Erythroblast (primary cell): ENCODE results near the gene CYP4Z1.

Experiments used
- GATA1 ChIP-seq: IDR thresholded peaks from 2 replicates; pipeline ENCODE4 v1.6.1; 2011; ENCODE audit warnings: low read depth, mild to moderate bottlenecking, control low read depth, low read length, moderate library complexity
- POLR2A ChIP-seq: IDR thresholded peaks from 2 replicates; pipeline ENCODE4 v1.6.1; 2011; ENCODE audit warnings: mild to moderate bottlenecking, low read length

- TF ChIP-seq POLR2A = no peak
- no peak for TF ChIP-seq GATA1
These were observed at the start of gene CYP4Z1 for GRCh38 chr1:47067097-47067594.
